ENCODE results near the gene MESD. TPM values are rescaled to one million over a fixed set of nuclear protein-coding genes. Genes with fewer than 3 reads are reported as not detected.
A peak's percentile ranks its signal among the peaks of the same experiment; 100 is the strongest.

Gene MESD
- polyA plus RNA-seq, 1 donor from 2014 or later = 16.3 TPM

- H3K4me3 ChIP-seq (ENCODE audit: low read length) = peak overlapping the region; percentile 91
- H3K9me3 ChIP-seq (ENCODE audit: low read length) = no peaks in the 10 kb centered on the region
- H4K20me1 ChIP-seq (ENCODE audit: insufficient read depth) = no peaks in the 10 kb centered on the region
- H3K36me3 ChIP-seq (ENCODE audit: insufficient read depth, low read length) = no peaks in the 10 kb centered on the region
- no peaks in the 10 kb centered on the region for H3F3A ChIP-seq (ENCODE audit: insufficient read depth, low read length, poor library complexity, severe bottlenecking)
- peak overlapping the region; percentile 97 for H2AFZ ChIP-seq (ENCODE audit: low read depth, low read length)
- H3K27ac ChIP-seq (ENCODE audit: low read length) = peak overlapping the region; percentile 84
- peaks cover 54% of the 10 kb centered on the region for H3K79me2 ChIP-seq (replicated peaks; ENCODE audit: insufficient read depth, low read length)
- H3K27me3 ChIP-seq (ENCODE audit: insufficient read depth, low read depth, low read length) = no peaks in the 10 kb centered on the region
- peak overlapping the region; percentile 94 for H3K4me2 ChIP-seq (ENCODE audit: low read length)
- TF ChIP-seq RAD21 (conservative IDR thresholded peaks at IDR 0.05) (no peak), MXI1 (conservative IDR thresholded peaks at IDR 0.05; ENCODE audit: poor library complexity, severe bottlenecking) (no peak), SMC3 (conservative IDR thresholded peaks at IDR 0.05; ENCODE audit: poor library complexity) (no peak), EP300 (conservative IDR thresholded peaks at IDR 0.05; ENCODE audit: poor library complexity, severe bottlenecking) (no peak), CTCF (IDR thresholded peaks at IDR 0.05; ENCODE audit: poor library complexity, severe bottlenecking) (no peak), TAF1 (IDR thresholded peaks at IDR 0.05; ENCODE audit: low read depth) (no peak), REST (IDR thresholded peaks at IDR 0.05; ENCODE audit: borderline replicate concordance) (no peak), EZH2 (IDR thresholded peaks at IDR 0.05; ENCODE audit: borderline replicate concordance, insufficient read depth, low read length, poor library complexity, severe bottlenecking) (no peak), POLR2AphosphoS5 (IDR thresholded peaks at IDR 0.05) (no peak)
- H3K9ac ChIP-seq (ENCODE audit: low read length) = peak overlapping the region; percentile 95
- H3K9me2 ChIP-seq (ENCODE audit: insufficient read depth, low read length) = no peaks in the 10 kb centered on the region
Observed at GRCh38 chr15:80988148-80988796, 1.3 kb downstream of the MESD start.

GRCh38 chr15:80986487-80986886 lies 3.1 kb downstream of the MESD start:
- Histone ChIP-seq H3K36me3 (ENCODE audit: insufficient read depth, low read length) (no peaks in the 10 kb centered on the region), H3F3A (ENCODE audit: insufficient read depth, low read length, poor library complexity, severe bottlenecking) (no peaks in the 10 kb centered on the region), H3K9ac (ENCODE audit: low read length) (no peak overlapping the region), H3K79me2 (replicated peaks; ENCODE audit: insufficient read depth, low read length) (peaks cover 63% of the 10 kb centered on the region), H3K9me3 (ENCODE audit: low read length) (no peaks in the 10 kb centered on the region), H3K4me3 (ENCODE audit: low read length) (peak overlapping the region; percentile 31), H3K9me2 (ENCODE audit: insufficient read depth, low read length) (no peaks in the 10 kb centered on the region), H3K27ac (ENCODE audit: low read length) (no peak overlapping the region), H4K20me1 (ENCODE audit: insufficient read depth) (no peaks in the 10 kb centered on the region), H3K27me3 (ENCODE audit: insufficient read depth, low read depth, low read length) (no peaks in the 10 kb centered on the region), H2AFZ (ENCODE audit: low read depth, low read length) (no peak overlapping the region), H3K4me2 (ENCODE audit: low read length) (no peak overlapping the region)
- TF ChIP-seq REST (IDR thresholded peaks at IDR 0.05; ENCODE audit: borderline replicate concordance) (no peak), EP300 (conservative IDR thresholded peaks at IDR 0.05; ENCODE audit: poor library complexity, severe bottlenecking) (no peak), TAF1 (IDR thresholded peaks at IDR 0.05; ENCODE audit: low read depth) (no peak), SMC3 (conservative IDR thresholded peaks at IDR 0.05; ENCODE audit: poor library complexity) (no peak), CTCF (IDR thresholded peaks at IDR 0.05; ENCODE audit: poor library complexity, severe bottlenecking) (no peak), RAD21 (conservative IDR thresholded peaks at IDR 0.05) (no peak), EZH2 (IDR thresholded peaks at IDR 0.05; ENCODE audit: borderline replicate concordance, insufficient read depth, low read length, poor library complexity, severe bottlenecking) (no peak), MXI1 (conservative IDR thresholded peaks at IDR 0.05; ENCODE audit: poor library complexity, severe bottlenecking) (no peak), POLR2AphosphoS5 (IDR thresholded peaks at IDR 0.05) (no peak)
